Subcutaneous adipose tissue (tissue), 4 donors: ENCODE data around the gene PRSS57. TPM values are rescaled to one million over a fixed set of nuclear protein-coding genes. Genes with fewer than 3 reads are reported as not detected.

Experiments used
- total RNA-seq, 4 donors: library from RNA; depleted of rRNA; stranded (reverse); fragments of >200 nt; gene quantifications; one replicate each; pipeline ENCODE4 v1.1.0, GENCODE V29; 2016
- TF ChIP-seq, protein P1 (sequence below): fragments of 450-650 bp; IDR thresholded peaks from one replicate; pipeline ENCODE4 v1.5.1; 2016; ENCODE audit warnings: low read depth, mild to moderate bottlenecking, control low read depth, antibody characterized with exemption, moderate library complexity

PRSS57 gene
- total RNA-seq, 4 donors from 2014 or later, result not detected

DNA sequence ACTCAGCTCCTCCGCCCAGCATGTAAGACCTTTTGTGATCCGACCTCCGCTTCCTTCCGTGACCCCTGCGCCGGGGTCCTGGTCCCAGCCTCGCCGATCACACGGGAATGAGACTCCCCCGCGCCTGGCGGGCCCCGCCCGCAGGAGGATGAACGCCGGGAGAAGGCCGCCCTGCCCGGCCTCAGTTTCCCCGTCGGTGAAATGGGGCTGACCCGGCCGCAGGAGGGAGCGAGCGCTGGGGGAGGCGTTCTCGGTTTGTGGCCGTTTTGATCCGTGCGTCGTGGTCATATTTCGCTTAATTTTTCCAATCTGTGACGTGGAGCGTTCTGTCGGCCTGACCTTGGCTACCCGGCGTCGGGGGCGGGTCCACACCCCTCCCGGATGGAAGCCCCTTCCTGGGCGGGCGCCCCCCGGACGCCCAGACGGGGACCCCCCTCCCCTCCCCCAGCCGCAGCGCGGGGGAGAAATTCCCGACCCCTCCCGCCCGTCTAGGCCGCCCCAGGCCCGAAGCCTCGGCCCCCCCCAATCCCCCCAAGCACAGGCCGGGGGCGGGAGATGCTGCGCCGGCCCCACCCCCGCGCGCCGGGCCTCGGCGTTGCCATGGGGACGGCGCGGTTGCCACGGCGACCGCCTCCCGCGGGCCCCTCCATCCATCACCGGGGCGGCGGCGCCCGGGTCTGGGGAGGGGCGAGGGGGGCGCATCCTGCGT, 24.5 kb upstream of the PRSS57 start:
- TF ChIP-seq, protein P1, sequence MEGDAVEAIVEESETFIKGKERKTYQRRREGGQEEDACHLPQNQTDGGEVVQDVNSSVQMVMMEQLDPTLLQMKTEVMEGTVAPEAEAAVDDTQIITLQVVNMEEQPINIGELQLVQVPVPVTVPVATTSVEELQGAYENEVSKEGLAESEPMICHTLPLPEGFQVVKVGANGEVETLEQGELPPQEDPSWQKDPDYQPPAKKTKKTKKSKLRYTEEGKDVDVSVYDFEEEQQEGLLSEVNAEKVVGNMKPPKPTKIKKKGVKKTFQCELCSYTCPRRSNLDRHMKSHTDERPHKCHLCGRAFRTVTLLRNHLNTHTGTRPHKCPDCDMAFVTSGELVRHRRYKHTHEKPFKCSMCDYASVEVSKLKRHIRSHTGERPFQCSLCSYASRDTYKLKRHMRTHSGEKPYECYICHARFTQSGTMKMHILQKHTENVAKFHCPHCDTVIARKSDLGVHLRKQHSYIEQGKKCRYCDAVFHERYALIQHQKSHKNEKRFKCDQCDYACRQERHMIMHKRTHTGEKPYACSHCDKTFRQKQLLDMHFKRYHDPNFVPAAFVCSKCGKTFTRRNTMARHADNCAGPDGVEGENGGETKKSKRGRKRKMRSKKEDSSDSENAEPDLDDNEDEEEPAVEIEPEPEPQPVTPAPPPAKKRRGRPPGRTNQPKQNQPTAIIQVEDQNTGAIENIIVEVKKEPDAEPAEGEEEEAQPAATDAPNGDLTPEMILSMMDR, result no peak

DNA sequence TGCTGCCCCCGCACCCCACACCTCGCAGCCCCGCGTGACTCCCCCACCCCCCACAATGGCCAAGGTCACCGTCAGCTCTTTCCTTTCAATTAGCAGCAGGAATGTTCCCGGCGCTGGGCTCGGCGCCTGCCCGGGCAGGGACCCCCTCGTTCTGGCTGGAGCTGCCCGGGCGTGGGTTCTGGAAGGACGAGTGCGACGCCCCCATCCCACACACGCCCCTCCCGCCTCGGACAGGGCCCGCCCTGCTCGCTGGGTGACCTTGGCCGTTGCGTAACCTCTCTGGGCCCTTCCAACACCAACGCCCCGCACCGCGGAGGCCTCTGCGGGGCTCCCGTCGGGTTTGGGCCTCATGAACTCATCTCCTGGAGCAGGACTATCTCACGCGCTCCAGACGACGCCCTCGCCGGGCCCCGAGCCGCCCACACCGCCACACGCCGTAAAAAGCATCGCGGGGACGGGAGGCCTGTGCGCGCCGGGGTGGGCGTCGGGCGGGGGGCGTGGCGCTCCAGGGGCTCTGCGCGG, 23.8 kb upstream of the PRSS57 start:
- TF ChIP-seq, protein P1, result no peak

DNA sequence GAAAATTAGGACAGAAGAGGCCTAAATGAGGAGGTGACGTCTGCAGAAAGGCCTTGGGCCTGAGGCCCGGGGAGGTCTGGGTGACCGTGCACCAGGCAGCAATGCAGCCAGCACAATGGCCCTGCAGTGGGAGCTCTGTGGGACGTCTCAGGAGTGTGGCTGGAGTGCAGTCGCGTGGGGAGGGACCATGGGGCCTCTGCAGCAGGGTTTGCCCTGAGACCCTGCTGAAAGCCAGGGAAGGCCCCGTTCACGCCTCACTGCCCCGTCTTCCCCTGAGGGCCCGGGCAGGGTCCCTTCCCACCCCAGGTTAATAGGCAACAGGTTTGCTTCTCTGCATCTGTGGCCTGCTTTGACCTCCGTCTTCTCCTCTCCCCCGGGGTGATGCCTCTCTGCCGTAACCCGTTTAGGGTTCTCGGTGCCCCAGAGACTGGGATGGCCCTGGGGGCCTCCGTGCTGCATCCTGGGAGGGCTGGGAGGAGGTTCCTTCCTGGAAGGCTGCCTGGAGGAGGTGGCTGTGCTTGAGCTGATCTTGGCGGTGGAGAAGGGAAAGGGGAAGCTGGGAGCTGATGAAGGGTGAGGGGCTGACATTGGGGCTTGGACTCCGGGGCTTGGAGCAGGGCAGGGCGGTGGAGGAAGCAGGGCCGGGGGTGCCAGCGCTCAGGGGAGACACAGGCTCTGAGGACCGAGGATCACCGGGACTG, 23.1 kb upstream of the PRSS57 start:
- TF ChIP-seq, protein P1, result no peak

DNA sequence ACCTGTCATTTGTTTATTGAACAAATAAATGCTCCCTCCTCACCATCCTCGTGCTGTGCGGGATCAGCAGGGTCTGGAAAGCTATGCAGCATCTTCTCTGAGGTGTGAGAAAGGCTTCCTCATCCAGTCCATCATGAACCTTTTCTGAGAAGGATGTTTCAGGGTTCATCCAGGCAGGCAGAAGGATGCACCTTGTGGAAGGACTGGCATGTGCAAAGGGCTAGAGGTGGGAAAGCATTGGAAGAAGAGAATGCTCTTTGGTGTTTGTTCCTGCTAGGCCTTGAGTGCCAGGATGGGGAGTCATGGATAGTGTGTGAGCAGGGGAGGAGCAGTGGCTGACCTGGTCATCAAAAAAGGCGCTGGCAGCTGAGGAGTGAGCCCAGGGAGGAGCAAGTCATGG, 20.1 kb upstream of the PRSS57 start:
- TF ChIP-seq, protein P1, result no peak

DNA sequence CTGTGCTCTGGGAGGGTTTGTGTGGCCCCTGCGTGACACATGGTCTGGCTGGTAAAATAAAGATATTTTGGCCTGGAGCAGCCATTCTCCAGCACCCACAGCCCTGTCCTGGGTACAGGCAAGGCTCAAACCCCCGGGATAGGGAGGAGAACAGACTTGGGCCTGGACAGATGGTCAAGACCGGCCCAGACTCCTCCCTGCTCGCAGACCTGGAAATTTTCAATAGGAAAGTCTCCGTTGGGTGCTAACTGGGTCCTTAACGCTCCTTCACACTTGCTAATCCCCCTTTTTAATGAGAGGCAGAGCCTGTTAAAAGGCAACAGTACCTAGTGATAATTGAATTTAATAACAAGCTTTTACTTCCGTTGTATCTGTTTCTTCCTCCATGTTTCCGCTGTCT, 16.0 kb upstream of the PRSS57 start:
- TF ChIP-seq, protein P1, result no peak

DNA sequence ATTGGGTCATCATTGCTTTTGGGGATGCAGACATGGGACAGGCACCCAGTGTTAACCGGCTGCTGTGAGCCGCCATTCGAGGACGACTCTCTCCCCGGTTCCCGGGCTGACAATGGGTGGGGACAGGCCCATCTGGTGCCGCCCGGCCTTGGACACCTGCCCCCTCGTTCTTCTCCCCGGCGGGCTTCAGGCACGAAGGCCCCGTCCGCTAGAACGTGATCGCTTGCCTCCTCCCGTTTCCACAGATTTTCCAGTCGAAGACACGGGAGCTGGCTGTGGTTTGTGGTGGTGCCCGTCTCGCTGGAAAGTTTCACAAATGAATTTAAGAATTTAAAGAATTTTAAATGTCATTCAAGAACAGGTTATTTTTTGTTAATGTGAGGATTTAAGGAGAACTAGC, 15.5 kb upstream of the PRSS57 start:
- TF ChIP-seq, protein P1, result no peak

DNA sequence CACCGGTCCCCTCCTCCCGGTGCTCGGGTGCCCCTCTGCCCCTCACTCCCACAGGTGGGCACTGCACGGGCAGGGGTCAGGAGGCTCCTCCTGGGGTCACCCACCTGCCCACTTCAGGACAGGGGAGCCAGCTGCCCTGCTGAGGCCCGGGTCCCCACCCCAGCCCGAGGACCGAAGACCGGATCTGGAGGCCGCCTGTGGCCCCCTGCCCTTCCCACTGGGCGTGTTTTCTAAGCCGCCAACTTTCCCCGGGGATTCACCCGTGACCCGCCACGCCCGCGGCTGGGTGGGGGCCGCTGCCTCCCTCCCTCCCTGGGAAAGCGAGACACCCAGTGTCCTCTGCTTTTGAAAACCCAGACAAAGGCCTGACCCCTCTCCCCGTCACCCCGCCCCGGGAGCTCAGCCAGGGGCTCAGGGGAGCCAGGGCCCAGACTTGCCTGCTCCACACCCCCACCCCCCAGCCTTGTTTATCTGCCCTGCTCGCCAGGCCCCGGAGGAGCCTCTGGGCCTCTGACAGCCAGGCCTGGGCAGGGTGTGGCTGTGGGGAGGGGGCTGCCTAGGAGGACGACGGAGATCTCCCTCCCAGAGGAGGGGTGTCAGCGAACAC, 14.8 kb upstream of the PRSS57 start:
- TF ChIP-seq, protein P1, result no peak
